NCI-H1048 (cell line): Measurements from ENCODE around the gene JAK1.
"Not testable (repeated sequence)": the region's sequence is repeated elsewhere in the genome, so short reads cannot be mapped to it uniquely, and the experiment has no call there.

ENCODE experiments used
- DNase-seq: peaks from one replicate; lab custom pipeline; 2025; lab: John Stamatoyannopoulos, UW

JAK1 gene

GRCh38 chr1:64920941-64921589 is 45.3 kb downstream of the JAK1 start:
- DNase-seq = no peak

DNA sequence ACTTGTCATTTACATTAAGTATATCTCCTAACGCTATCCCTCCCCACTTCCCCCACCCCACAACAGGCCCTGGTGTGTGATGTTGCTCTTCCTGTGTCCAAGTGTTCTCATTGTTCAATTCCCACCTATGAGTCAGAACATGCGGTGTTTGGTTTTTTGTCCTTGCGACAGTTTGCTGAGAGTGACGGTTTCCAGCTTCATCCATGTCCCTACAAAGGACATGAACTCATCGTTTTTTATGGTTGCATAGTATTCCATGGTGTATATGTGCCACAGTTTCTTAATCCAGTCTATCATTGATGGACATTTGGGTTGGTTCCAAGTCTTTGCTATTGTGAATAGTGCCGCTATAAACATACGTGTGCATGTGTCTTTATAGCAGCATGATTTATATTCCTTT is 47.2 kb downstream of the JAK1 start:
- not testable (repeated sequence) for DNase-seq

- no peak for DNase-seq
These were observed 48.4 kb downstream of the JAK1 start for GRCh38 chr1:64917907-64918306.

DNA sequence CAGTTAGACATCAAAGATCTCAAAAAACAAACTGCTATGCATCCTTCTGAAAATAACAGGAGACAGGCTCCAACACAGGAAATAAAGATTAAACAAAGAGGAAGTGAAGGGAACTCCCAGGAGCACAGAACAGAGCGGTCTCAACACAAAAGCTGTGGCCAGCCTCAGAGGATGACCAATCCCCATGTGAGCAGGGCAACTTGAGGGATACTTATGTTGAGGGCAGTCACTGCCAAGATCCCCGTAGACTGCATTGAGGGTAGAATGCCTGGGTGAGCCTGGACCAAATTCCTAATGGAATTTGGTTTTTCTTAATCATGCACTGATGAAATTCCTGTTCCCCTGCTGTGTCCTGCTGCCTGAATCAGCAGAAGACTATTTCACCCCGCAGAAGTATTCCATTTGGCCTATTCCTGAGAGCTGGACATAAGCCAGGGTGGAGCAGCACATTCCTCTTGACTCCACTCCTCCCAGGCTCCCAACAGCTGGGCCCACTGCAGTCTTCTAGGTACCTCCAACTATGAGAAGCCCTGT is 49.0 kb downstream of the JAK1 start:
- no peak for DNase-seq

GRCh38 chr1:64915381-64916274 is 50.7 kb downstream of the JAK1 start:
- no peak for DNase-seq

GRCh38 chr1:64913361-64914015 is 52.9 kb downstream of the JAK1 start:
- DNase-seq = no peak

DNA sequence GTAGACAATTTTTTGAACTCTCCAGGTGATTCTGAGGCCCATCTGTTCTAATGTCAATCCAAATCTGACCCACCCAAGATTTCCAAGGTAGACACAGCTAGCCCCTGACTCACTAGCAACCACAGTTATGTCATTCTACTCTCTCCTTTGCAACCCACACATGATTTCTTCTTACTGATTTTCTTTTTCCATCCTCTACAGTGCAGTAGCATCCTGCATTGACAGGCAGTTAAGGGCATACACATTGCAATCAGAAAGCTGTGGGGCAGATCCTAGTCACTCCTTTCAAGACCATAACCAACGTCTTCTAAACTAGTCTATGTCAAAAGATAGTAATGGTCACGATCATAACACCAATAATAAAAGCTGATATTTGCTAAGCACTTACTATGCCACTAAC is 54.2 kb downstream of the JAK1 start:
- no peak for DNase-seq

DNA sequence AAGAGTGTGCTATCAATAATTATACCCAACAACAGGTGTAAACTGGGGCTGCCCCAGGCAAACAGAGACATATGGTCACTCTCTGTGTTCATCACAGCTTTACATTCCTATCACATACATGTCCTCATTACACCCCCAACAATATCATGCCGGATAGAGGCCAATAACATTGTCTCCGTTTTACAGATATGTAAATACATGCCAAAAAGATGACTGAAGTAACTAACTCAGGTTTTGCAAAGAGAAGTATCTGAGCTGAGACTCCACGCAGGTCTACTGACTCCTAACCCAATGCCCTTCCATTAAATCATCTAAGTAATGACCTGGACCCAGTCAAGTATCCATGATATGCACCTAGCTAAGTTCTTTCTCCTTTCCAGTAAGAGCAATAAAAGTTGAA is 55.0 kb downstream of the JAK1 start:
- DNase-seq = no peak

DNA sequence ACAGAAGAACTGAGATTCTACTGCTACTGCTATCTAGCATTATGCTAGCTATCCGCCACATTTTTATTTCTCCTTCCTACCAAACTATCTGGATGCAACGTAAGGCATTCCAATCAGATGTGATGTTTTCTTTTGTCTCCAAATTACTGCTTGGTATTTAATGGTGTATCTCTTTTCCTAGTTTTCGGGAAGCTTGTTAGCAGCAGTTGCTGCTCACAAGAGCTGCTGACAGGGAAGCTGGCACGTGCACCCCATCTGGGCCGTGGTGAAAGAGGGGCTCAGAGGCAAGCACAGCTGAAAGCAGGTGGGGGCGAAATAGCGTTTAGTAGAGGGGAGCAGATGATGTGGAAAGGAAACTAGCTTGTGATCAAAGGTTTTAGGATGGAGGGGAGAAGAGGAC is 57.3 kb downstream of the JAK1 start:
- no peak for DNase-seq

DNA sequence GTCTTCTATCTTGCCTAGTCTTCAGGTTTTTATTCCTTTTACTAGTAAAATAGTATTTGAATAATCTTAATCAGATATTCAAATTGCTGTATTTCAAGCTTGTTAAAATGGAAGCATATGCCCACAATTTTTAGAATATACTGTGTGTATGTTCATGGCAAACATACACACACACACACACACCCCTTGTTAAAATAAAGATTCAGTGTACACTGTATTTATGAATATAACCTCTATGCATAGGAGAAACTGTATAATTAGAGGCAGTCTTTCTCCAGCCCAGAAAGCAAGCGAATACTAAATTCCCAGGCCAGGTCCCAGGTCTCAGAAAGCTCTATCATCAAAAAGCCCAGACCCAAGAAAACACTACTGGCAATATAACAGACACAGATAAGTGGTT is 57.8 kb downstream of the JAK1 start:
- no peak for DNase-seq

GRCh38 chr1:64906447-64906846 is 59.9 kb downstream of the JAK1 start:
- no peak for DNase-seq

DNA sequence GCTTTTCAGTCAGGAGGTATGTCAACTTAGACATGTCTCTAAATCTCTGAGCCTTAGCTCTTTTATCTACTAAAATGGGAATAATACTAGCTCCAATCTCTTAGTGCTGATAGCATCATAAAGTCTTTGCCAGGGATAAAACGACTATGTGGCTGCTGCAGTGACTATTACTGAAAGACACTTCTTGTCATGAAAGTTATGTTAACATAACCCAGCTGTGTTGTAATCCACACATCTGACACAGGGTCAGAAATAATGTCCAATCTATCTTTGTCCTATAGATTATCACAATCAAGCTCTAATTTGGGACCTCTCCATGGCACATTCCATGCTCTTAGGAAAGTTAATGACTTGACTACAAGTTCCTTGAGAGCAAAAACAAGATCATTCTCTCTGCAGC is 62.8 kb downstream of the JAK1 start:
- no peak for DNase-seq

DNA sequence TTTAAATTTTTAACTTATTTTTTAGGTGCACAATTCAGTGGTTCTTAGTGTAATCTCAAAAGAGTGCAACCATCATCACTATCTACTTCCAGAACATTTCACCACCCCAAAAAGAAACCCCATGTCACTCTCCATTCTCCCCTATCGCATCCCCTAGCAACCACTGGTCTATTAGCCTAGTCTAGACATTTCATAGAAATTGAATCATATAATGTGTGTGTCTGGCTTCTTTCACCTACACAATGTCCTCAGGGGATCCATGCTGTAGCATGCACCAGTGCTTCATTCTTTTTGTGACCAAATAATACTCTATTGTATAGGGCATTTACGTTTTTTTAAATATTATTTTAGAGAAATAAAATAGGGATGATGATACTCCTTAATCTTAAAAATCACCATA is 64.7 kb downstream of the JAK1 start:
- no peak for DNase-seq

GRCh38 chr1:64900916-64901315 is 65.4 kb downstream of the JAK1 start:
- no peak for DNase-seq

DNA sequence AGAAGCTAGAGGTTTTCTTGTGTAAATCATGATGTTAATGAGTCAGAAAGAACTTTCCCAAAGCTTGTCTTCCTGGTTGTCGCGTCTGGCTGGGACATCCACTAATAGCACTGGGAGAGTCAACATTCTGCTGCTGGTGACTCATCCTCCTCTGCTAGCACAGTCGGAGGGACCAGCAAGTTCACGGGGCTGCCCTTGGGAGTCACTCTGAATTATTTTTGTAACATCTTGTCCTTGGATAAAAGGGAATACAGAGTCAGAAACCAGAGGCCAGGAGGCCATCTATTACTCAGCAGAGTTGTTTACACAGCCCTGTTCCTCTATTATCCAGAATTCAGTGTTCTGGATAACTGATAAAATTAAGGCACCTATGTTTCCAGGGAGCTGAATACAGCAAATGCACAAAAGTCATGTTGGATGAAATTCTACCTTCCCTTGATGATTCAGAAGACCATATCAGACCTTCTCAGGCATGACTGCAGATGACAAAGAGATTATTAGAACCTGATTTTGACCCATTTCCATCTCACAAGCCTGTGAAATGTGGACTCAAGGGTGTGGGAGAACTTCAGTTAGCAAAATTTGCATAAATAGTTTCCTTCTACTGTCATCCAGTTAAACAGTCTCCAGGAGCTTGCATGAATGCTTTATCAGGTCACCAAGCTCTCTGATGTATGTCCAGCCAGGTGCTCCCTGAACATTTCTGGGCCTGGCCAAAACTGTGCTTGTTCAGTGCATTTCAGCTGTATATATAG is 68.1 kb downstream of the JAK1 start:
- peak; percentile 61 for DNase-seq

DNA sequence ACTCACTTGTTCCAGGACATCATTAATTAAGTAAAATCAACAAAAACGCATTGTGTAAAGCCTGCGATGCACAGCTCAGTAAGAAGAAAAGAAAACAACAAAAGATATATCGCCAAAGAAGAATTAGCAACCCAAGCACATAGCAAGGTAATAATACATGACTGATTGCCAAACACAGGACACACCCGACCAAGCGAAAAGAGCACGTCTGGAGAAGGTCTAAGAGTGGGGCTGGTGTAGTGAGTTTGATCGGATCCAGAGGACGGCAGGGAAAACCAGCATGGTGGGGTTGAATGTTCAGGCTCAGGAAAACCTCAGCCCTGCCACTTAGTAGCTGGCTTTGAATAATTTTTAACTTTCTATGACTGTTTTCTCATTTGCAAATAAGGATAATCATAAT is 69.8 kb downstream of the JAK1 start:
- DNase-seq = no peak

DNA sequence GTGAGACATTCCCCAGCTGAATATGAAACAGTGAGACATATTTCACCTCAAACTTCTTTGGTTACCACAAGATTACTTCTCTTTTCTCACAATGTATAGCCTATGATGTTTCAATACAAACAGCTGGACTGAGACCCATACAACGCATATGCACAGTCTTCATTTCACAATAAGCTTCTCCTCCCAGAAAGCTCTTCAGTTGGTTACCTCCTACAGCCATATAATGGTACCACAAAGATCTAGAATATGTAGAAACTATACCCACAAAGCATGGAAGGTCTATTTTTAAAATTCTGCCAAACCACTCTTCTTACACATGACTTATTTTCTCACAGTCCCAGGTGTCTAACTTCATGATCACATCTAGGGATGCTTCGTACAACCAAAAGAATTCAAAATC is 70.8 kb downstream of the JAK1 start:
- DNase-seq = no peak

- no peak for DNase-seq
These were observed 71.7 kb downstream of the JAK1 start for GRCh38 chr1:64894438-64895196.

DNA sequence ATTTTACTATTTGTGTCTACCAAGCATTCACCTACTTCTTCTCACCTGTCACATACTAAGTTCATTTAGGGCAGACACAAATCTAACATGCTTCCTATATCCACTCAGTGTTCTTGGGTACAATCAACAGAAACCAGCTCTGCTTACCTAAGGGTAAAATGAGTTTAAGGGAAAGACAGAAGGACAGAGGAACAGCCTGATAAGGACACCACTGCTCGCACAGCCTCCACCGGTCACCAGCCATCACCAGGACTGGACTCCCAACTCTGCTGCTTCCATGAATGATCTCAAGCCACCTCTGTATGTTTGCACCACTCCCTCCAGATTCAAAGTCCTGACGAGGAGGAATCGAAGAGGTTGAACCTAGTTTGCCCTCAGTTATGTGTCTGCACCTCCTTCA is 72.4 kb downstream of the JAK1 start:
- DNase-seq = no peak

DNA sequence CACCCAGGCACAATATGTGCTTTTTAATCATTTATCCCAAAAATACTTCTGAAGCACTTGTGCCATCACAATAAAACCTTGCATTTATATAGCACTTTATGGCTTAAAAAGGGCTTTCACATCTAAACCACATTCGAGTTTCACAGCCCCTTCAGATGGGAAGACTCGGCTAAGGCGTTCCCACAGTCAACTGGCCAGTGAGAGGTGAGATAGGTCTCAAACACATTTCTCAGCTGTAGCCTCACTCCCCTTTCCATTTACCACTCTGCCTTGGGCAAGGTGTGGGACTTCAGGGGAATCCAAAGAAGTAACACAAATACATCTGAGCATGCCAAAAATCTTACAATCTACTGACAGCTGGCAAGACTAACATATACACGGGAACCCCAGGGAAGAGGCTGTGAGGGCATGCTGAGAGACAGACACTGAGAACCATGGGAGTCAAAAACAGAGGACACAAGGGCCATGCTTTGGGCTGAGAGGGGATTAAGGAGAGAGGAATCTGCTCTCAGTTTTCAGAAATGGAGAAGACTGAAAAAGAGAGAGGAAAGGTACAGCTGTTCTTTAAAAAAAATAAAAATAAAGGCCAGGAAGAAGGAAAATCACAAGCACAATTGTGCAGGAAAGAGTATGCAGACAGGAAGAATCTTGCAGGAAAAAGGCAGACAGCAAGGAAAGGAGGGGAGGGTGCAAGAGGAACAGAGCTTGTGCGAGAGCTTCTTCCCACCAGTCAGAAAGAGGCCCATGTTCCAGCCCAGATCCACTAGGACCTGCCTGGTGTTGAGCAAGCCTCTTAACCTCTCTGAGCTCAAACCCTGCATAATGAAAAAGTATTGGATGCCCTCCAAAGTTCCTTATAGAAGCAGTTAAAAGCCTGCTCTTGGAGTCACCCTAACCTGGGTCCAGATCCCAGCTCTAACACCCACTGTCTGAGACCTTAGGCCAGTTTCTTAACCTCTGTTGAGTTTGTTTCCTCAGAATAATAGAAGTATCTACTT is 73.5 kb downstream of the JAK1 start:
- DNase-seq = no peak
